GM10266 (cell line): Measurements from ENCODE around the gene ADM5.

Experiments
- DNase-seq: peaks from one replicate; pipeline ENCODE4 v3.0.0; 2012; ENCODE audit errors: extremely low spot score
- CTCF ChIP-seq: IDR thresholded peaks from 2 replicates; pipeline ENCODE4 v1.5.1; 2012; ENCODE audit warnings: mild to moderate bottlenecking, low read depth; ENCODE audit not compliant: control insufficient read depth, insufficient read depth; ENCODE audit errors: missing control alignments

ADM5 gene, protein sequence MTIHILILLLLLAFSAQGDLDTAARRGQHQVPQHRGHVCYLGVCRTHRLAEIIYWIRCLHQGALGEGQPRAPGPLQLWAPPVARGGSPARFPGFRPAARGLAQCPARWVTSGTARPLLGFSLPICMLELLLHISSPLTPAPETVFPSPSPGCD

DNA sequence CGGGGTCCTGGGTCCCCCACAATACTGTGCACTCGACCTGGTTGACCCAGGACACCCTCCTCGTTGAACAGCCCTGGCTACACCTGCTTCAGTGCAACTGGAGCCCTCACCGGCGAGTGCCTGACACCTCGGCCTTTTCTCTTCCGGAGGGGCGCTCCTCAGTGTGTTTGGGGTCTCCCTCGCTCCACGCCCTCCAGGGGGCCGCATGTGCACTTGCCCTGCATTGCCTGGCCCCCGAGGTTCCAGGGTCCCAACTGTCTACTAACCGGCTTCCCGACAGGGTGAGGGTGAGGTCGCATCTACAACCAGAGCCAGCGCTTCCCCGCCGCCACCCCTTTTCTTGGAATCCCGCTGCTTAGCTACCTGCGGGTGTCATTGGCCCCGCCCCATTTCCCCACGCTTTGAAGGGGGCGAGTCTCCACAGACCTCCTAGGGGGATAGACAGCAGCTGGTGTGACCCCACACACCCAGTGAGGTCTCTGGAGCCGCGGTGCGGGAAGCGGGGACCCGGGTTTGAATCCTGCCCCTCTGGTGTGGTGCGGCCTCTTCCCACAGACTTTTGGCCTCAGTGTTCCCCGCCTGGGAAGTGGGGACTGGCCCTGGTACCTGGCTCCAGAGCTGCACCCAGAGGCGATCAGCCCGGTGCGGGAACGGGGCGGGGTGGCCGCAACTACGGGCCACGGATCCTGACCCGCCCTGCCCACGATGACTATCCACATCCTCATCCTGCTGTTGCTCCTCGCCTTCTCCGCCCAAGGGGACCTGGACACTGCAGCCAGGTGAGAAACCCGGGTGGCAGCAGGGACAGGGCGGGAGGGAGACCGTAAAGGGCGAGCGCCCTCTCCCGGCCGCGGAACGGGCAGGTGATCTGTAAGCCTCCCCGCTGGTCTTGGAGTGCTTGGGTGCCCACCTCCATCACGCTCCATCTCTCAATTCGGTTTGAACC is at the start of gene ADM5:
Gene ADM5, plus strand, starts transcription at position 462 of the 946 bp plus-strand sequence. Its CDS starts 244 bp downstream, at position 706.
- DNase-seq: peak; percentile 56
- TF ChIP-seq CTCF: no peak

DNA sequence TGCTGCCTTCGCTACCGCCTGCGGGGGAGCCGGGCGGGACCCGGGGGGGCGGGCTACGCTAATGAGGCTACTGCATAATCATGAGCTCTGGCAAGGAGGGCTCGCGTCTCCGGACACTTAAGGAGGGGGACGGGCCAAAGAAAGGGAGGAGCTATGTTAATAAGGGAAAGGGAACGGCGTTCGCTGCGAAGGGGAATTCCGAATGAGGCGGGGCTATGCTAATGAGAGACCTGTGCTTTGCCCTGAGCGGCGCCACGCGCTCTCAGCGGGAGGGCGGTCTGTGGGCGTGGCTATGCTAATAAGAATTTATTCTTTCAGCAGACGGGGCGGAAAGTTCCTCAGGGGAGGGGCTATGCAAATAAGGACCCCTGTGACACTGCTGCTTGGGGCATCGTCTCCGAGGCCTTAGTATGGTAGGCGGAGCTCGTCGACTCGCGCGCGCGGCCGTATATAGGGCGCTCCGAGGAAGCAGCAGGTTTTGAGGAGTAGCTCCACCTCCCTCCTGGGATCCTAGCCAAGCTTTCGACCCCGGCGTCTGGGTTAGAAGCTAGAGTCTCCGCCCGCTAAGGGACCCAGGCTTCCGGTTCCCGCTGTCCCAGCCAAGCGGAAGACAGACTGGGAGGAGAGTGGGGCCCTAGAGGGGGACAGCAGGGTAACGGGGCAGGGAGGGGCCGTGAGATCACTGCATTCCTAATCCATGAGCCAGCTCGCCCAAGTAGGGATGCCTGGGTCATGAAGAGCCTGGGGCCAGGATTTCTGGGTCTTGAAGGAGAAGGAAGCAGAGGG is 49.1 kb upstream of the ADM5 start, which contains the start of gene RRAS:
Gene RRAS, minus strand, starts transcription at position 31 of the 786 bp plus-strand sequence. CDS start 45 bp downstream, outside the sequence.
- DNase-seq: peak; percentile 99

GRCh38 chr19:49641688-49642491 is 47.5 kb upstream of the ADM5 start, which contains the start of gene SCAF1:
Gene SCAF1 (plus strand): TSS chr19:49642209. CDS start chr19:49645027, 2,818 bp downstream.
- peak; percentile 99 for DNase-seq
- no peak for TF ChIP-seq CTCF

More for the DNA sequence above, 49.1 kb upstream of the ADM5 start, which contains the start of gene RRAS:
- TF ChIP-seq CTCF: no peak

DNA sequence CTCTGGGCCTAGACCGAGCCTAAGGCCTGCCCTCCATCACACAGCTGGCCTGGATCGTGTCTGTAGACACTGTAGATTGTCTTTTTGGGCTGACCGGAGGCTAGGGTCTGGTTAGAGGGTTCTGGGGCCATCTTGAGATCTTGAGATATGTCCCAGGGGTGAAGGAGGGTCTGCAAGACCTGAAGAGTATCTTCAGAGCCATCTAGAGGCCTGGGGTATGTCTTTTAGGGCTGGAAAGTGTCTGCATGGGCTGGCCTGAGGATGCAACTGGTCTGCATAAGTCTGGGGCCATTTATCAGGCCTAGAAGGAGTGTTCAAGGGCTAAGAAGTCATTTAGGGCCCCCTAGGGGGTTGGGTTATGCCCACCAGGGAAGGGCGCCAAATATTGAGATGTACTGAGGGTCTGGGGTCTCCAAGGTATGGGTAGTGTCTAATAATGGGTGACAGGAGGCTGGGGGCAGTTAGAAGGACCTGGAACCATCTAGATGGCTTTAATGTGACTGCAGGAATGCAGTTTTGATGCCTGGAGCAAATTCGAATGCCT is 46.8 kb upstream of the ADM5 start:
- no peak for DNase-seq
- TF ChIP-seq CTCF: no peak

DNA sequence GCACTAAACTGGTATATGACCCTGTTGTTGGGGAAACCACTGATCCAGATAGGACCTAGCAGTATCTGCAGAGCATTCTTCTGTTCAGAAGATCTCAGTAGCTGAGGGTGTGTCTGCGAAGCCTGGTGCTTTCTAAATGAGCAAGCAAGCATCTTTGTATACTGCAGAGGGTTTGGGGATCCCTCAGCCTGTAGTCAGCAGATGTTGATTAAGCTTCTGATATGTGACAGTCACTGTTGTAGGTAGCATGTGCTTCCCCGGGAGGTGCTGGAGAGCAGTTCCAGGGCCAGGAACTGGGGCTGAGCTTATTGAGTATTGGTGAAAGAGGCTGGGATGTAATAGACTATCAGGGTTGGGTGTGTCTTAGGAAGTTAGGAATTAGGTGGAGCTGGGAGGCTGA is 45.9 kb upstream of the ADM5 start:
- TF ChIP-seq CTCF: no peak

DNA sequence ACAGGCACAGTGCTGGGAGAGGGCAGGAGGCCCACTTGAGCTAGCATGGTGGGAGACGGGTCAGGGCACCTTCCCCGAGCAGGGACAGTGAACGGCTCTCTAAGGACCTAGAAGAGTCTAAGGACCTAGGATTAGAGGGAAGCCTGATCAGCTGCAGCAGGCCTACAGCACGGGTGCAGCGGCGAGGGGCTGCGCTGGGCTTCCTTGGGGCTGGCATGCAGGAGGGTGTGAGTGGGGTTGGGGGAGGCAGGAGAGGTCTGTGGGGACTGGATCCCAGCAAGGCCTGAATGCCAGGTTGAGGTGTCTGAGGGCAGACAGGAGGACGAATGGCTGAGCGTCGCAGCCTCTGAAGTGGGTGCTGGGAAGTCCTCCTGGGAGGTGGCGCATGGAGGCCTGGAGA is 43.8 kb upstream of the ADM5 start:
- DNase-seq: no peak
- no peak for TF ChIP-seq CTCF

More for the DNA sequence above, 45.9 kb upstream of the ADM5 start:
- no peak for DNase-seq
